Prostate gland (tissue), 2 donors: ENCODE measurements around the gene CYREN. TPM values are rescaled to one million over a fixed set of nuclear protein-coding genes. Genes with fewer than 3 reads are reported as not detected.

ENCODE experiments used
- DNase-seq: peaks from one replicate; pipeline ENCODE4 v3.0.0-alpha.2; 2019; ENCODE audit warnings: low spot score
- H3K27ac ChIP-seq, 2 donors: fragments of 200-600 bp; sonication (generic); 2 replicates each; pipeline ENCODE4 v1.5.1; 2017 to 2019
- H3K27me3 ChIP-seq: fragments of 200-600 bp; sonication (generic); replicated peaks from 2 replicates; pipeline ENCODE4 v1.5.1; 2019; ENCODE audit not compliant: insufficient read depth
- H3K36me3 ChIP-seq, 2 donors: fragments of 200-600 bp; sonication (generic); 1 replicate in 1 of 2; 2 replicates in 1 of 2; pipeline versions ENCODE4 v1.5.1 to v1.8.1; 2017 to 2019
- H3K4me1 ChIP-seq: fragments of 200-600 bp; sonication (generic); replicated peaks from 2 replicates; pipeline ENCODE4 v1.5.1; 2019
- H3K4me3 ChIP-seq, 2 donors: fragments of 200-600 bp; sonication (generic); 2 replicates each; pipeline ENCODE4 v1.5.1; 2017 to 2019
- H3K9me3 ChIP-seq: fragments of 200-600 bp; sonication (generic); 2 replicates; pipeline ENCODE4 v1.5.1; 2017
- CTCF ChIP-seq, 4 experiments: fragments of 200-600 bp in 2 of 4; fragments of 450-650 bp in 2 of 4; sonication (generic) in 2 of 4; IDR thresholded peaks; 1 replicate in 3 of 4; 2 replicates in 1 of 4; pipeline ENCODE4 v1.5.1; 2016 to 2019; ENCODE audit warnings: antibody characterized with exemption in 4 of 4, mild to moderate bottlenecking in 2 of 4, moderate library complexity in 2 of 4
- POLR2A ChIP-seq: fragments of 450-650 bp; IDR thresholded peaks from one replicate; pipeline ENCODE4 v1.6.1; 2016; ENCODE audit warnings: antibody characterized with exemption, mild to moderate bottlenecking
- POLR2AphosphoS5 ChIP-seq: sonication (generic); formaldehyde crosslinking; IDR thresholded peaks from one replicate; pipeline ENCODE4 v1.6.1; 2017; ENCODE audit warnings: antibody characterized with exemption
- WGBS: methylation state at CpG from one replicate; pipeline ENCODE4 v1.1.5; 2018; 5-methylcytosine and 5-hydroxymethylcytosine counted together
- intact Hi-C: fragments of 100-400 bp; cut with DNase I; formaldehyde crosslinking; loops from one replicate; pipeline ENCODE4 v1.14.2; 2022
- total RNA-seq, 2 donors: library from RNA; depleted of rRNA; stranded (reverse); fragments of >200 nt; gene quantifications; one replicate each; pipeline ENCODE4 v1.1.0, GENCODE V29; 2016

CYREN gene
- total RNA-seq, 2 donors from 2014 or later: 44.5 to 53.6 TPM

- no peaks in the 10 kb centered on the region for H3K9me3 ChIP-seq
- no peak overlapping the region for H3K27ac ChIP-seq
- DNase-seq: no peak
- no peaks in the 10 kb centered on the region for H3K36me3 ChIP-seq
- TF ChIP-seq POLR2AphosphoS5 (no peak), POLR2A (no peak), CTCF (IDR thresholded peaks at IDR 0.05) (no peak)
- no peaks in the 10 kb centered on the region for H3K27me3 ChIP-seq
- WGBS: 88% methylated on average over 8 of the region's 8 CpGs
- intact Hi-C loops: loop anchor here (5.0 kb wide), 1 partner anchor 45 kb away; no protein-coding TSS in a partner anchor
- H3K4me3 ChIP-seq: no peak overlapping the region
- no peaks in the 10 kb centered on the region for H3K4me1 ChIP-seq
Observed at GRCh38 chr7:135207406-135208101, 37.0 kb upstream of the CYREN start.

DNA sequence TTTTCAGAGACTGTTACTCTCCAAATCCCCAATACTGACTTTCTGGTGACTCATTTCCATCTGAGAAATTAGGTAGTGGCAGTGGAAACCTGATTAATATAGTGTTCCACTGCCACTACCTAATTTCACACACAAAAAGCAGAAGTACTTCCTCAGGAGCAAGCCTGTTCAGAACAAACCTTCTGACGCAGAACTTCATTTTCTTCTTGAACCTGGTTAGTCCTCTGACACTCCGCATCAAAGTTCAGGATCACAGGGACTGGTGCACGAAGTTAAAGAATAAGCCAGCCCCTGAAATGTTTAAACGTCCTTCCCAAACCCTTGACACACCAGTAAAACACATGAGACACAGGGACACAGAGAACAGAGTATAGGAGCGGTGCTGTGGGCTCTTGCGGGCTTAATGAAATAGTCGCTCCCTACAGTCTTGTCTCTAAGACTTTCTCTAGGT lies 36.5 kb upstream of the CYREN start:
- intact Hi-C loops: loop anchor here (5.0 kb wide), 1 partner anchor 45 kb away; no protein-coding TSS in a partner anchor
- no peak overlapping the region for H3K4me3 ChIP-seq
- WGBS: 88% methylated on average over 7 of the region's 7 CpGs

GRCh38 chr7:135205850-135206249 lies 35.3 kb upstream of the CYREN start:
- H3K27me3 ChIP-seq: no peaks in the 10 kb centered on the region
- H3K9me3 ChIP-seq: no peaks in the 10 kb centered on the region
- no peaks in the 10 kb centered on the region for H3K4me1 ChIP-seq
- DNase-seq: no peak
- H3K27ac ChIP-seq: no peak overlapping the region
- no peaks in the 10 kb centered on the region for H3K36me3 ChIP-seq
- no peak overlapping the region for H3K4me3 ChIP-seq
- intact Hi-C loops: loop anchor here (5.0 kb wide), 1 partner anchor 46 kb away; no protein-coding TSS in a partner anchor
- TF ChIP-seq CTCF (IDR thresholded peaks at IDR 0.05) (no peak), POLR2A (no peak), POLR2AphosphoS5 (no peak)
- 93% methylated on average over 8 of the region's 8 CpGs for WGBS

More for the DNA sequence above, 36.5 kb upstream of the CYREN start:
- Histone ChIP-seq H3K9me3 (no peaks in the 10 kb centered on the region), H3K4me1 (no peaks in the 10 kb centered on the region), H3K27me3 (no peaks in the 10 kb centered on the region), H3K36me3 (no peaks in the 10 kb centered on the region), H3K27ac (no peak overlapping the region)
- no peak for DNase-seq
- TF ChIP-seq POLR2A (no peak), POLR2AphosphoS5 (no peak), CTCF (IDR thresholded peaks at IDR 0.05) (no peak)

DNA sequence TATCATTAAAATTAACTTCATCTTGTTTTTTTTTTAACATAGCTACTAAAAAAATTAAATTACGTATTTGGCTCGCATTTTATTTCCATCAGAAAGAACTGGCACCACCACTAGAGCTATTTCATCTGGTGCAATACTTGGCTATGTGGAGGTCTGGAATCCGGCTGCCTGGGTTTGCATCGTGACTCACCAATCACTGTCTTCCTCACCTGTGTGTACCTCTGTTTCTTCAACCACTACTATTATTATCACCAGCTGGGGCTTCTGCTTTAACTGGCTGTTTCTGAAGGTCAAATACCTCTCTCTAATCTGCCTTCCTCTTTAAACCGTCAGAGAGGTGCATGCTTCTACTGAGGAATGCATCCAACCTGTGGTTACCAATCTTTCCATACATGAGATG lies 34.4 kb upstream of the CYREN start:
- DNase-seq: no peak
- Histone ChIP-seq H3K9me3 (no peaks in the 10 kb centered on the region), H3K27ac (no peak overlapping the region), H3K36me3 (no peaks in the 10 kb centered on the region), H3K4me1 (no peaks in the 10 kb centered on the region), H3K4me3 (no peak overlapping the region), H3K27me3 (no peaks in the 10 kb centered on the region)
- 66% methylated on average over 5 of the region's 5 CpGs for WGBS
- TF ChIP-seq CTCF (IDR thresholded peaks at IDR 0.05) (no peak), POLR2A (no peak), POLR2AphosphoS5 (no peak)
- intact Hi-C loops: loop anchor here (5.0 kb wide), 1 partner anchor 47 kb away; no protein-coding TSS in a partner anchor

- intact Hi-C loops: no loop called here
- no peaks in the 10 kb centered on the region for H3K27me3 ChIP-seq
- WGBS: 61% methylated on average over 6 of the region's 6 CpGs
- DNase-seq: no peak
- TF ChIP-seq POLR2AphosphoS5: no peak
- no peak for TF ChIP-seq CTCF (IDR thresholded peaks at IDR 0.05)
- no peak for TF ChIP-seq POLR2A
- no peaks in the 10 kb centered on the region for H3K36me3 ChIP-seq
- no peaks in the 10 kb centered on the region for H3K9me3 ChIP-seq
- no peak overlapping the region for H3K27ac ChIP-seq
- H3K4me1 ChIP-seq: no peaks in the 10 kb centered on the region
- H3K4me3 ChIP-seq: no peak overlapping the region
Observed at GRCh38 chr7:135204341-135204749, 33.8 kb upstream of the CYREN start.
